Ecto neural progenitor cell (in vitro differentiated cells): ENCODE data around the gene NR3C2.
"Not testable (repeated sequence)": the region's sequence is repeated elsewhere in the genome, so short reads cannot be mapped to it uniquely, and the experiment has no call there.

ENCODE experiments used
- DNase-seq: peaks from one replicate; pipeline ENCODE4 v3.0.0-alpha.2; 2018; ENCODE audit warnings: low spot score

Gene NR3C2

GRCh38 chr4:148367756-148368155 lies 74.5 kb downstream of the NR3C2 start:
- DNase-seq = no peak

GRCh38 chr4:148366251-148366650 lies 76.0 kb downstream of the NR3C2 start:
- DNase-seq = no peak

DNA sequence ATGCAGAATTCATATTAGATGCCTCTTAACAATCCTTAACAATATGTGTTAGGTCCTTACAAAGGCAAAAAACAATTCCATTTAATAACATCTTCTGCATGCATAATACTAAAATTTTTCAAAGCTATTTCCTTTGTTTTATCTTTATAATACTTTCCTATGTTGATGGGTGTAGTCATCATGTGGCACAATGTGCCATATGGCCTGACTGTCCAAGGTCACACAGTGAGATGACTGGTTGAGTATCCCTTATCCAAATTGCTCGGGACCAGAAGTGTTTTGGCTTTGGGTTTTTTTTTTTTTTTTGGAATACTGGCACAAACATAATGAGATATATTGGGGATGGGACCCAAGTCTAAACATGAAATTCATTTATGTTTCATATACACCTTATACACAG lies 77.7 kb downstream of the NR3C2 start:
- no peak for DNase-seq

DNA sequence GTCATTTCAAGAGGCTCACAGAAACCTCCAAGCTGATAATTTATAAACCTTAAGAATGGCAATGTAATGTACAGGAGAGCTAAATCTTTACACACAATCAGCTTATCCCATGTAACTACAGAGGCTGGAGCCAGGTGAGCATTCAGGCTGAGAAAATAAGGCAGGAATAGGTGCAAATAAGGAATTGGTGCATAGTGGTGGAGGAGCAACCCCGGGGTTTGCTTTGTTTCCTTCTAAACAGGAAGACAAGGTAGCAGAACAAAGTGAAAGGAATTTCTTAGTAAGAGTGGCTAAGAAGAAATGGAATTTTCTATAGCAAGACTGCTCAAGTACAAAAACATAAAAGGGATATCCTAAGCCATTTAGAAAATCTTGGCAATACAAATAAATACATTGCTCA lies 82.4 kb downstream of the NR3C2 start:
- no peak for DNase-seq

DNA sequence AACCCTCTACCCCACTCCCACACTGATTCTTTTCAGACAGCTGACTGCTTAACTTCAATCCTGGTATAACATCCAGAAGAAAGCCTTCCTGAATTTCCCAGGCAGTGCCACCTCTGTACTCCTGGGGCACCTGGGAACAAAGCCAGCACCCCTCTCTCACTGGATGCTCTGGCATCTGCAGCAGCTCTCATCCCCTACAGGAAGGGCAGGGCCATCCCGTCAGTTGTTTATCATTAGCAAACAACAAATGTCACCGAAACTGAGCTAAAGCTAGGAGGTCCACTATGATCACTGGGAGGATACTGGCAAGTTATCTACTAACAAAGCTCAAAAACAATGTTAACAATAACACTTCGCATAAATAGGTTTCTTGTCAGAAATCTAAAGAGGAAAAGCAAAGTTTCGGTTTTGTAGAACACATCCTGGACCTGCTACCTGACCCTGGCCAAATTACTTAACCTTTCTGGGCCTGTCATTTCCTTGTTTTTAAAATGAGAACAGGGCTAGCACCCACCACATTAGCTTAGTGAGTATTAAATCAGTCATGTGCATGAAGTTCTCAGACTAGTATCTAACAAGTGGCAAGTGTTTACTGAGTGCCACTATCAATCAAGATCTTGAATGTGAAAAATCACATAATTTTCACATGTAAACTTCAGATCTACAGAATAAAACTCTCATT lies 86.6 kb downstream of the NR3C2 start:
- DNase-seq = no peak

DNA sequence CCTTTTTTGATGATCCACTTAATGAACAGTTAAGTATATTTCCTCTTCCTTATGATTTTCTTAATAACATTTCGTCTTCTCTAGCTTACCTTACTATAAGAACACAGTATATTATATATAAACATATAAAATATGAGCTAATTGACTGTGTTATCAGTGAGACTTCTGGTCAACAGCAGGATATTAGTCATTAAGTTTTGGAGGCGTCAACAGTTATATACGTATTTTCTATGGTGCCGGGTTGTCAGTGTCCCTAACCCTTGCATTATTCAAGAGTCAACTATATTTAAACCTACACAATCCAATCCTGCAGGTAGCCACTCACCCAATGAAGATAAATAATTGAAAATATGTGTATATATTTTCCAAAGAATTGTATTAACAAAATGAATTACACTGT lies 88.0 kb downstream of the NR3C2 start:
- no peak for DNase-seq

DNA sequence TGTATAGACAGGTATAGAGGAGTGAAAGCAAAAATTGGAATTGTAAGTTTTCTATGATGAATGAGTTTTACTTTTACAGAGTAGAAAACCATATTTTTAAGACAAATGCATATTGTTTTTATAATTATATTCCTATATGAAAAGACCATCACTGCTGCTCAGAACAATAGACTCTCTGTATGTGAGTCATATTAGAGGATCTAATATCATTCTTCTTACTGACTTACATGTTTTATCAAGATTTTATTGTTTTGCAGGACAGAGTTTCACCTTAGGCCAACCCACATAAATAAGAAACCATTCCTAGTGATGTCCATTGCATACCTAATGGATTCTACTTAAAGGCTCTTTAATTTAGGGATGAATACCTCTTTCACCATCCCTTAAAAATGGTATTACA lies 88.6 kb downstream of the NR3C2 start:
- no peak for DNase-seq

- no peak for DNase-seq
These were observed 93.1 kb downstream of the NR3C2 start for GRCh38 chr4:148349153-148349552.

- DNase-seq = no peak
These were observed 95.6 kb downstream of the NR3C2 start for GRCh38 chr4:148346657-148347056.

DNA sequence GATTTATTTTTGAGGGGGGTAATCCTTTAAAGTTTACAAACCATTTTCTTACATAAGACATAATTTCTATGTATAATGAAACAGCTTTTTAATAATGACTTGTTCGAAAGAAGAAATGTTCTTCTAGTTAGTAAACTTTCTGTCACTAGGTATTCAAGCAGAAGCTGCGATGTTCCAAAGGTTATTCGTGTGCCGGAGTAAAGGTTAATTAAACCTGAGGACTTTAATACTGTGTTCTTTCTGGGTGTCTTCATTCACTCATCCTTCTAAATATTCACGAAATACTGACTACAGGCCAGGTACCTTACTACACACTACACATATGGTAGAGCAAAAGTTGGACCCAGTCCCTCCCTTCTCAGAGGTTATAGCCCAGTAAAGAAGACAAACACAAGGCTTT lies 96.7 kb downstream of the NR3C2 start:
- DNase-seq = no peak

- no peak for DNase-seq
These were observed 97.3 kb downstream of the NR3C2 start for GRCh38 chr4:148344941-148345340.

DNA sequence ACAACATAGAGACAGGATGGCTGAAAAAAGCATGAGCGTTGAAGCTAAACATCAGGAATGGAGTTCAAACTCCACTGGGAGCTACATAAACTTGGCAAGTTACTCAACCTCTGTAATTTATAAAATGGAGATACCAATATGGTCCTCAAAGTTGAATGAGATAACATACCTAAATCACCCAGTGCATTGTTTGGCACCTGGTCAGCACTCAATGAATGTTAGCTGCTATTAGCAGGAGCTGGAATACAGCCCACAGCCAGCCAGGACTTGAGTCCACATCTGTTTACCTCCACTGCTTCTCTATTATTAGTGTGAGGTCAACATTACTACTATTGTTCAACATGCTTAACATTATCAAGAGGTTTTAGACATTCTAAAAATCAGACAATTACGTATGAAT lies 97.9 kb downstream of the NR3C2 start:
- DNase-seq = no peak

DNA sequence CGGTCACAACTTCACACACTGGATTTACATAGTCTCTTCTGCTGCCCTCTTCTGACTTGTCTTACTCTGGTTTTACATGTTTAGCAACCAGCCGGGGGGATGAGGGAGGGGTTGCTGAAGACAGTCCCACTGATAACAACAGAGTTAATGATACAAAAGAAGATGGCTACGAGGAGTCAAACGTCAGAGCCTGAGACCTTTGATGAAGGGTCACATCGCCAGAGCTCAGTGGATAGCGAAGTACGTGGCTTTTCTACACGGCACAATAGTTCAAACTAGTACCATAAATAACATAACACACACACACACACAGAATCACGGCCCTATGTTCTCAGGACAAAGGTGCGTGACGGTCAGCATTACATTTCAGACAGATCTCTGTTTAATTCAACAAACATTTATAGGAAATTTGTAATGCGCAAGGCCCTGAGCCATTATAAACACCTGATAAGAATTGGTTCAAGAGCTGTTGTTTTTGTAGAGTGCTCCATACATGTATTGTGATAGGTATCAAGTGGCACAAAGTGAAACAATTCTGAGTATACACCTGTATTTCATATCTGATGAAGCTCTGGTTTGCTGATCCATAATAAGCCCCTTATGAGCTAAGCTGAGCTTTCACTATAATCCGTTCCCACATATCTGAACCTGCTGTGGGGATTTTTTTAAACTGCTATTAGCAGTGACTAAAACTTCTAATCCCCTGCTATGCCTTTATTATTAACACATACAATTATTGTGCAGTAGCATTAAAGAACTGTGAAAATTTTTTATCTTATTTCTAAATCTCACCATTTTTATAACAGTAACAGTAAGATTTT lies 100.0 kb downstream of the NR3C2 start:
- DNase-seq = no peak

DNA sequence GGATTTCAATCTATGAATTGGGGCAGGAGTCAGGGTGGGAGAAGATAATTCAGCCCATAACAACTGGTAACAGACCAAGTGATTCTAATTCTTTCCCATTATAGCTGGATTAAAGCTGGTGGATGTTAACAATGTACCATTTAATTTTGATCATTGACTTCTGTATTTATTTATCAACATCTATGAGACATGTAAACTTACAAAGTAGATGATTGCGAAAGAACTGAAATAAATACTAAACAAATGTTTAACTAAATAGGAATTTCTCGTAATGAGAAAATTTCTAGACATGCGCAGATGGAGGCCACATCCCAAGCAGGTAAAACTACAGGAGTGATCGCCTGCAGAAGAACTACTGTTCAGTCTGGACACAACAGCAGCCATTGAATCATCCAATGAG lies 107.1 kb downstream of the NR3C2 start:
- no peak for DNase-seq

GRCh38 chr4:148333265-148333664 lies 108.9 kb downstream of the NR3C2 start:
- no peak for DNase-seq

DNA sequence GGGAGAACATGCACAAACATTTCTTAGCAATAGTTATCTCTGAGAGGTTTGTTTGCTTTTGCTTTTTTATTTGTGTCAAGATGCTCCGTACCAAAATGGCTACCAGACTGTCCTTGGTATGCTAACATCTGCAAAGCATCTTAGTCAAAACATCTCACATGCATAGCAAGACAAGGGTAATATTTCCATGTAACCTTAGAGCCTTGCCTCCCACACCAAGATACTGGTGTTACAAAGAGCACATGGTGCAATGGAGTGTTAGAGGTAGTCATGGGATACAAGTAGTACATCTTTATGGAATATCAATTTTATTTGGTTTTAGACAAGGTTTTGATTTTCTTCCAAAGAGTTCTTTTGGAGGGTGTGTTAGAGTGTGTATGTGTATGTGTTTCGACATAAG lies 109.7 kb downstream of the NR3C2 start:
- no peak for DNase-seq

DNA sequence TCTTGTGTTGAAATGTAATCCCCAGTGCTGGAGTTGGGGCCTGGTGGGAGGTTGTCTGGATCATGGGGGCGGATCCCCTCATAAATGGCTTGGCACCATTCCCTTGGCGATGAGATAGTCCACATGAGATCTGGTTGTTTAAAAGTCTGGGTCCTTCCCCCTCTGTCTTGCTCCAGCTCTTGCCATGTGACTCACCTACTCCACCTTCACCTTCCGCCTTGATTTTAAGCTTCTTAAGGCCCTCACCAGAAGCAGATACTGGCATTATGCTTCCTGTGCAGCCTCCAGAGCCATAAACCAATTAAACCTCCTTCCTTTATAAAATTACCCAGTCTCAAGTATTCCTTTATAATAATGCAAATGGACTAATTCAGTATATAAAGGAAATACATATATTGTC lies 111.5 kb downstream of the NR3C2 start:
- no peak for DNase-seq

GRCh38 chr4:148330161-148330560 lies 112.1 kb downstream of the NR3C2 start:
- no peak for DNase-seq

- DNase-seq = no peak
These were observed 112.5 kb downstream of the NR3C2 start for GRCh38 chr4:148329751-148330150.

GRCh38 chr4:148327683-148328082 lies 114.5 kb downstream of the NR3C2 start:
- no peak for DNase-seq

- not testable (repeated sequence) for DNase-seq
These were observed 118.9 kb downstream of the NR3C2 start for GRCh38 chr4:148323316-148323715.

DNA sequence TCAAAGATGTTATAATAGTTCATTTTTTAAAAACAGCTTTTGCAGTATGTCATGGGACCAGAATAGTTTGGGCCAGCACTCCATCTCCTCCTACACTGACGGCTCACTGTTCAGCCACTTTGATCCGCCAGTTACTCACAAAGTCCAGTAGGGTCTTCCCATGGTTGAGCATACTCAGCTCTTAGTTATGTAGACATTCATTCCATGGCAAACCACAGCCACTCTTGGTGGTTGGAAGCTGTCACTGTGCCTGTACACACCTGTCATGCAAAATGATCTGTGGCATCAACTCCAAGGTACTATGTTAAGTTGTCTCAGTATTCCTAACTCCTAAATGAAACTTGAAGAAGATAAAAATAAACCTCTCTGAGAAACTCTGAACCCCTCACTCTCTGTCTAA lies 127.2 kb downstream of the NR3C2 start:
- DNase-seq = no peak

DNA sequence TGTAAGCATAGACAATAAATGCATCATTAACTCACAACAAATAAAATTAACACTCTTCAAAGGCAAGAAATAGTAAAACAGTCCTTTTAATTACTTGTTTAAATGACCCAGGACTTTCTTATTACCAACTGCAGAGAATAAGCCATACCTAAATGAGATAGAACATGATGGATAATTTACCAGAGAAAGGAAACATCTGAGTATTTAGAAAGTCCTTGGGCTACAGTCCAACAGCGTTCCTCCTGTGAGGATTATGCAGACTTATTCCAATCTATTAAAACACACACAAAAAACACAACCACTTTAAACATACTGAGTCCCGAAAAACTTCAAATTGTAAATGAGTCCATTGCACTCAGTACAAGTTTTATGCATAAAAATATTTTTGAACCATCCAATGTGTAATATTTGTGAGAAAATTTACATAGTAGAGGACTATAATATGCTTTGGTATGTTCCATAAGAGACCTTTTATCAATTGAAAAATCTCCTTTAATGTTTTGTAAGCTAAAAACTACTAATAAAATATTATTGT lies 129.2 kb downstream of the NR3C2 start:
- no peak for DNase-seq

DNA sequence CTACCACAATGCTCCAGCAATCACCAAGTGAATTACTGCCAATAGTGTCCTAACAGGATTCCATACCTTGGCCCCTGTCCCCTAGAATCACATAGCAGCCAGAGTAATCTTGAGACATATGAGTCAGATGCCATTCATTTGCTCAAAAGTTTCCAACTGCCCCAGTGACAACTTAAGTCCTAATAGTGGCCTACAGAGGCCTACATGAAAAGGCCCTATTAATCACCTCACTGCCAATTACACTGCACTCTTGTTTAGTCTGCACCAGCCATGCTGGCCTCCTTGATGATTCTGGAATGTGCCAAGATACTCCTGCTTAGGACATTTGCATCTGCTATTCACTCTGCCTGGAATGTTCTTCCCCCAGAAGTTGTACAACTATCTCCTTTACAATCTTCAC lies 130.7 kb downstream of the NR3C2 start:
- no peak for DNase-seq
